ENCODE data around the gene SRRT.
"Not testable (repeated sequence)": the region's sequence is repeated elsewhere in the genome, so short reads cannot be mapped to it uniquely, and the experiment has no call there.

SRRT gene

DNA sequence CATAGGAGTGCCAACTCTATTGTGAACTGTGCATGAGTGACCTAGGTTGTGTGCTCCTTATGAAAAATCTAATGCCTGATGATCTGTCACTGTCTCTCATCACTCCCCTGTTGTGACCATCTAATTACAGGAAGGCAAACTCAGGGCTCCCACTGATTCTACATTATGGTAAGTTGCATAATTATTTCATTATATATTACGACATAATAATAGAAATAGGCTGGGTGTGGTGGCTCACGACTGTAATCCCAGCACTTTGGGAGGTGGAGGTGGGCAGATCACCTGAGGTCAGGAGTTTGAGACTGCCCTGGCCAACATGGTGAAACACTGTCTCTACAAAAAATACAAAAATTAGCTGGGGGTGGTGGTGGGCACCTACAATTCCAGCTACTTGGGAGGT, 60.5 kb downstream of the SRRT start:
- DNase-seq (ENCODE audit: low read depth in 2 of 2) = not testable (repeated sequence)

DNA sequence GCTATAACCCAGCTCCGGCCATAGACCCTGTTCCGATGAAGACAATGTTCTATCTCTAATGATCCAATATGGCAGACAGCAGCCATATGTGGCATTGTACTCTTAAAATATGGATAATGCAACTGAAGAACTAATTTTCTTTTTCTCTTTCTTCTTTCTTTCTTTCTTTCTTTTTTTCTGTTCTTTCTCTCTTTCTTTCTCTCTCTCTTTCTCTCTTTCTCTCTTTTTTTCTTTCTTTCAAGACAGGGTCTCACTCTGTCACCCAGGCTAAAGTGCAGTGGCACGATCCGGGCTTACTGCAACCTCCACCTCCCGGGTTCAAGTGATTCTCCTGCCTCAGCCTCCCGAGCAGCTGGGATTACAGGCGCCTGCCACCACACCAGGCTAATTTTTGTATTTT, 61.3 kb downstream of the SRRT start:
- DNase-seq (ENCODE audit: low read depth in 2 of 2) = not testable (repeated sequence)

All from stimulated activated CD4-positive, alpha-beta T cell treated with anti-CD3 and anti-CD28 coated beads, Interleukin-15, amount 100 ng/mL, for 48 hours (primary cell).